Measurements from ENCODE around the gene KLHL40. TPM values are rescaled to one million over a fixed set of nuclear protein-coding genes. Genes with fewer than 3 reads are reported as not detected.

The KLHL40 gene
- polyA plus RNA-seq, 1 donor from 2014 or later: not detected

DNA sequence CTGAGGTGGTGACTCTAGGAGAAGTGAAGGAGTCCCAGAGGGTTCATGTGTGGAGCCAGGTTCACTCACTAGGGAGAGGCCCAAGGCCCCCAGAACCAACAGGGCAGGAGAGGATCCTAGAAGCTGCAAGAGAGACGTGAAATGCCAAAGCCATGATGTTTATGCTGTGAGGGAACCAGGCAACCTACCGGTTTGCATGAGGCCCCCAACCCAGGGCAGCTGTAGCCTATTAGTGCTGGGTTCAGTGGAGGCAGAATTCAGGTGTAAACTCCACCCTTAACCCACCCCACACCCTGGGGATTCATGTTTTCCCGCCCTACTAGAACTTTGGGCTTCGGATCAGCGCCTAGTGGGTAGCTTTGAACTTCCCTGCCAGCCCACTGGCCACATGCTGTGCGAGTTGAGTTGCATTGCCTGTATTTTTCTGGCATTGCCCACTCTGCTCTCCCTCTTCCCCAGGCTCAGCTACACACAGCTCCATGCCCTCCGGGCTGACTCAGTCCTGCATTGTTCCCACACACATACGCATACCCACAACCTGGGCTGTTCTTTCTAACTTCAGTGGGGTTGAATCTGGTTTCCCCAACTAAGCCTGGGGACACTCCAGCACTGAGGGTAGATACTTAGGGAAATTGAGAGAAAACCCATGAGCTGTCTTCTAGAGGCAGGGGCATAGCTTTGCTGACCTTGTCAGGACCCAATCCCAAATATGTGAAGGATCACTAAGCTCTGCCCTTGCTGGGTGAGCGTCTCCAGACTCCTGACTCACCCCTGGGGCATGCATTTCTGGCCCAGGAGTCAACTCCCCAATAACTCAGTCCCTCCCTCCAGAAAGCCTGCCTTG lies 33.9 kb upstream of the KLHL40 start:
- H3K9me3 ChIP-seq (ENCODE audit: low read length): no peaks in the 10 kb centered on the region
- no peak for TF ChIP-seq TAF1 (IDR thresholded peaks at IDR 0.05; ENCODE audit: low read depth)
- no peak for TF ChIP-seq EP300 (conservative IDR thresholded peaks at IDR 0.05; ENCODE audit: poor library complexity, severe bottlenecking)
- TF ChIP-seq, protein P1, sequence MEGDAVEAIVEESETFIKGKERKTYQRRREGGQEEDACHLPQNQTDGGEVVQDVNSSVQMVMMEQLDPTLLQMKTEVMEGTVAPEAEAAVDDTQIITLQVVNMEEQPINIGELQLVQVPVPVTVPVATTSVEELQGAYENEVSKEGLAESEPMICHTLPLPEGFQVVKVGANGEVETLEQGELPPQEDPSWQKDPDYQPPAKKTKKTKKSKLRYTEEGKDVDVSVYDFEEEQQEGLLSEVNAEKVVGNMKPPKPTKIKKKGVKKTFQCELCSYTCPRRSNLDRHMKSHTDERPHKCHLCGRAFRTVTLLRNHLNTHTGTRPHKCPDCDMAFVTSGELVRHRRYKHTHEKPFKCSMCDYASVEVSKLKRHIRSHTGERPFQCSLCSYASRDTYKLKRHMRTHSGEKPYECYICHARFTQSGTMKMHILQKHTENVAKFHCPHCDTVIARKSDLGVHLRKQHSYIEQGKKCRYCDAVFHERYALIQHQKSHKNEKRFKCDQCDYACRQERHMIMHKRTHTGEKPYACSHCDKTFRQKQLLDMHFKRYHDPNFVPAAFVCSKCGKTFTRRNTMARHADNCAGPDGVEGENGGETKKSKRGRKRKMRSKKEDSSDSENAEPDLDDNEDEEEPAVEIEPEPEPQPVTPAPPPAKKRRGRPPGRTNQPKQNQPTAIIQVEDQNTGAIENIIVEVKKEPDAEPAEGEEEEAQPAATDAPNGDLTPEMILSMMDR (IDR thresholded peaks at IDR 0.05; ENCODE audit: poor library complexity, severe bottlenecking): no peak
- TF ChIP-seq, protein P2, sequence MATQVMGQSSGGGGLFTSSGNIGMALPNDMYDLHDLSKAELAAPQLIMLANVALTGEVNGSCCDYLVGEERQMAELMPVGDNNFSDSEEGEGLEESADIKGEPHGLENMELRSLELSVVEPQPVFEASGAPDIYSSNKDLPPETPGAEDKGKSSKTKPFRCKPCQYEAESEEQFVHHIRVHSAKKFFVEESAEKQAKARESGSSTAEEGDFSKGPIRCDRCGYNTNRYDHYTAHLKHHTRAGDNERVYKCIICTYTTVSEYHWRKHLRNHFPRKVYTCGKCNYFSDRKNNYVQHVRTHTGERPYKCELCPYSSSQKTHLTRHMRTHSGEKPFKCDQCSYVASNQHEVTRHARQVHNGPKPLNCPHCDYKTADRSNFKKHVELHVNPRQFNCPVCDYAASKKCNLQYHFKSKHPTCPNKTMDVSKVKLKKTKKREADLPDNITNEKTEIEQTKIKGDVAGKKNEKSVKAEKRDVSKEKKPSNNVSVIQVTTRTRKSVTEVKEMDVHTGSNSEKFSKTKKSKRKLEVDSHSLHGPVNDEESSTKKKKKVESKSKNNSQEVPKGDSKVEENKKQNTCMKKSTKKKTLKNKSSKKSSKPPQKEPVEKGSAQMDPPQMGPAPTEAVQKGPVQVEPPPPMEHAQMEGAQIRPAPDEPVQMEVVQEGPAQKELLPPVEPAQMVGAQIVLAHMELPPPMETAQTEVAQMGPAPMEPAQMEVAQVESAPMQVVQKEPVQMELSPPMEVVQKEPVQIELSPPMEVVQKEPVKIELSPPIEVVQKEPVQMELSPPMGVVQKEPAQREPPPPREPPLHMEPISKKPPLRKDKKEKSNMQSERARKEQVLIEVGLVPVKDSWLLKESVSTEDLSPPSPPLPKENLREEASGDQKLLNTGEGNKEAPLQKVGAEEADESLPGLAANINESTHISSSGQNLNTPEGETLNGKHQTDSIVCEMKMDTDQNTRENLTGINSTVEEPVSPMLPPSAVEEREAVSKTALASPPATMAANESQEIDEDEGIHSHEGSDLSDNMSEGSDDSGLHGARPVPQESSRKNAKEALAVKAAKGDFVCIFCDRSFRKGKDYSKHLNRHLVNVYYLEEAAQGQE (IDR thresholded peaks at IDR 0.05; ENCODE audit: borderline replicate concordance): no peak
- no peak for TF ChIP-seq EZH2 (IDR thresholded peaks at IDR 0.05; ENCODE audit: borderline replicate concordance, insufficient read depth, low read length, poor library complexity, severe bottlenecking)
- no peak for TF ChIP-seq POLR2AphosphoS5 (IDR thresholded peaks at IDR 0.05)
- no peak for TF ChIP-seq MXI1 (conservative IDR thresholded peaks at IDR 0.05; ENCODE audit: poor library complexity, severe bottlenecking)
- no peak for TF ChIP-seq SMC3 (conservative IDR thresholded peaks at IDR 0.05; ENCODE audit: poor library complexity)
- TF ChIP-seq RAD21 (conservative IDR thresholded peaks at IDR 0.05): no peak
- no peaks in the 10 kb centered on the region for H3K27me3 ChIP-seq (ENCODE audit: insufficient read depth, low read depth, low read length)
- no peaks in the 10 kb centered on the region for H3K9me2 ChIP-seq (ENCODE audit: insufficient read depth, low read length)
- H4K20me1 ChIP-seq (ENCODE audit: insufficient read depth): no peaks in the 10 kb centered on the region
- H2AFZ ChIP-seq (ENCODE audit: low read depth, low read length): no peak overlapping the region
- H3K4me2 ChIP-seq (ENCODE audit: low read length): no peak overlapping the region
- H3K4me3 ChIP-seq (ENCODE audit: low read length): no peak overlapping the region
- no peaks in the 10 kb centered on the region for H3K79me2 ChIP-seq (replicated peaks; ENCODE audit: insufficient read depth, low read length)
- no peaks in the 10 kb centered on the region for H3K36me3 ChIP-seq (ENCODE audit: insufficient read depth, low read length)
- no peaks in the 10 kb centered on the region for H3F3A ChIP-seq (ENCODE audit: insufficient read depth, low read length, poor library complexity, severe bottlenecking)
- no peak overlapping the region for H3K27ac ChIP-seq (ENCODE audit: low read length)
- H3K9ac ChIP-seq (ENCODE audit: low read length): no peak overlapping the region

DNA sequence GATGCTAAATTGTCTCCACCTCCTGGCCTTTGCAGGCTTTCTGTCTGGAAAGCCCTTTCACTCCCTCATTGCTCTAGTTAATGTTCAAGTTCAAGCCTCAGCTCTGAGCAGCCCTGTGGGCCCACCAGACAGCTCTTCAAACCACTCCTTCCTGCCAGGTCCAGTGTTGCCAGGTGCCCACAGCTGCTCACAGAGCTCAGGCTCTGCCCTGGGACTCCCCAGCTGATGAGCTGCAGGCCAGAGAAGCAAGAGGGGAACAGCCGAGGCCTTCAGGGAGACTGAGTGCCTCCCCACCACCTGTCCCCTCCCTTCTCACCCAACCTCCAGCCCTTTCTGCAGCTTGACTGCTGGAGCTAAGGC lies 33.1 kb upstream of the KLHL40 start:
- Histone ChIP-seq H3K27ac (ENCODE audit: low read length) (no peak overlapping the region), H3K9ac (ENCODE audit: low read length) (no peak overlapping the region), H3K9me2 (ENCODE audit: insufficient read depth, low read length) (no peaks in the 10 kb centered on the region), H3K4me3 (ENCODE audit: low read length) (no peak overlapping the region), H3K36me3 (ENCODE audit: insufficient read depth, low read length) (no peaks in the 10 kb centered on the region), H3K27me3 (ENCODE audit: insufficient read depth, low read depth, low read length) (no peaks in the 10 kb centered on the region), H2AFZ (ENCODE audit: low read depth, low read length) (no peak overlapping the region), H4K20me1 (ENCODE audit: insufficient read depth) (no peaks in the 10 kb centered on the region), H3K9me3 (ENCODE audit: low read length) (no peaks in the 10 kb centered on the region), H3K79me2 (replicated peaks; ENCODE audit: insufficient read depth, low read length) (no peaks in the 10 kb centered on the region), H3K4me2 (ENCODE audit: low read length) (no peak overlapping the region), H3F3A (ENCODE audit: insufficient read depth, low read length, poor library complexity, severe bottlenecking) (no peaks in the 10 kb centered on the region)
- TF ChIP-seq MXI1 (conservative IDR thresholded peaks at IDR 0.05; ENCODE audit: poor library complexity, severe bottlenecking) (no peak), POLR2AphosphoS5 (IDR thresholded peaks at IDR 0.05) (no peak), SMC3 (conservative IDR thresholded peaks at IDR 0.05; ENCODE audit: poor library complexity) (no peak), TAF1 (IDR thresholded peaks at IDR 0.05; ENCODE audit: low read depth) (no peak), EP300 (conservative IDR thresholded peaks at IDR 0.05; ENCODE audit: poor library complexity, severe bottlenecking) (no peak), RAD21 (conservative IDR thresholded peaks at IDR 0.05) (no peak), EZH2 (IDR thresholded peaks at IDR 0.05; ENCODE audit: borderline replicate concordance, insufficient read depth, low read length, poor library complexity, severe bottlenecking) (no peak)
- TF ChIP-seq, protein P2 (IDR thresholded peaks at IDR 0.05; ENCODE audit: borderline replicate concordance): no peak
- TF ChIP-seq, protein P1 (IDR thresholded peaks at IDR 0.05; ENCODE audit: poor library complexity, severe bottlenecking): no peak
